GM11168 (cell line): ENCODE measurements around the gene DIP2C.
"Not testable (repeated sequence)": the region's sequence is repeated elsewhere in the genome, so short reads cannot be mapped to it uniquely, and the experiment has no call there.

Experiments
- in situ Hi-C: fragments of 300-500 bp; cut with MboI; formaldehyde crosslinking; loops from one replicate; pipeline ENCODE4 v1.12.0; 2022; ENCODE audit warnings: low sequenced_read_pairs; ENCODE audit not compliant: unreplicated experiment

Gene DIP2C

DNA sequence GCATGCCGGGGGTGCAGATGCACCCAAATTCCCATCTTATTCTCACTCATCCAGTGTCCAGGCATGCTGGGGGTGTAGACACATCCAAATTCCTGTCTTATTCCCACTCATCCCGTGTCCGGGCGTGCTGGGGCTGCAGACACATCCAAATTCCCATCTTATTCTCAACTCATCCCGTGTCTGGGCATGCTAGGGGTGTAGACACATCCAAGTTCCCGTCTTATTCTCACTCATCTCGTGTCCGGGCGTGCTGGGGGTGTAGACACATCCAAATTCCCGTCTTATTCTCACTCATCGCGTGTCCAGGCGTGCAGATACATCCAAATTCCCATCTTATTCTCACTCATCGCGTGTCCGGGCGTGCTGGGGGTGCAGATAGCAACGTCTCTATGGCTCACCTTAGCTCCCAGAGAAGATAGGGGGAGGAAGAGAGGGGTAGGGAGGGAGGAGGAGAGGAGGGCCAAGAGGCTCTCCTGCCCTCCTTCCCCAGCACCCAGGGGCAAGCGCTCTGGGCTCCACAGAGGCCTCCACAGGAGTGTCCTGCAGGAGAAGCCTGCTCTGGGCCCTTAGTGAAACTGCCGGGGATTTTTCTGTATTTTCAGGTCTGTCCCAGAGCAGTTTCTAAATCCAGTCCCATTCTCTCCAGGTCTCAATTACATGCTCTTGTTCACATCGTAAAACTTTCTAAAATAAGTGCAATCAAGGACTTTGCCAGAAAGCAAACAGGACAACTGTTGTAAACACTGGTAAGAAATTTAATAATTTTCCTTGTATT is 210.8 kb downstream of the DIP2C start:
- in situ Hi-C loops: no loop called here

DNA sequence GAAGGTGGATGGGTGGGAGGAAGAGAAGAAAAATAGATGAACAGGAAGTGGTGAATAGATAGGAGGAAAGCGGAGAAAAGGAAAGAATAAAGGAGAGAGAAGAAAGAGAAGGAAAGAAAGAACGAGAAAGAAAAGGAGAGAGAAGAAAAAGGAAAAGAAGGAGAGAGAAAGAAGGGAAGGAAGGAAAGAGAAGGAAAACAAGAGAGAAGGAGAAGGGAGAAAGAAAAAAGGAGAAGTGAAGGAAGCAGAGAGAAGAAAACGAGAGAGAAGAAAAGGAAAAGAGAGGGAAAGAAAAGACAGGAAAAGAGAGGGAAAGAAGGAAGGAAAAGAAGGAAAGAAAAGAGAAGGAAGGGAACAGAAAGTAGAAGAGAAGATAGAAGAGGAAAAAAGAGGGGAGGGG is 211.8 kb downstream of the DIP2C start:
- in situ Hi-C loops: no loop called here

DNA sequence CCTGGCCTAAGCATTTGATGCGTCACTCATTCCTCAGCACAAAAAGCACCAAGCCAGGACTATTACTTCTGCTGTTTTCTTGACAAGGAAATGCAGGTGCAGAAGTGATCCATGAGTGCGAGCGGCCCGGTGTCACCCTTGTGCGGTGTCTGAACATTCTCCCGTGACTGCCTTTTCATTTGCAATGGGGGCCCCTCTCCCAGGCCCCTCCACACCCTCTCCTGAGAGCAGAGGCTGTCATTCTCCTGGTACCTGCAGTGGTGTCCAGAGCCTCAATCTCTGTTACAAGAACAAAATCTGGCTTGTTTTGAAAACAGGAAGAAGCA is 213.1 kb downstream of the DIP2C start:
- in situ Hi-C loops: no loop called here

DNA sequence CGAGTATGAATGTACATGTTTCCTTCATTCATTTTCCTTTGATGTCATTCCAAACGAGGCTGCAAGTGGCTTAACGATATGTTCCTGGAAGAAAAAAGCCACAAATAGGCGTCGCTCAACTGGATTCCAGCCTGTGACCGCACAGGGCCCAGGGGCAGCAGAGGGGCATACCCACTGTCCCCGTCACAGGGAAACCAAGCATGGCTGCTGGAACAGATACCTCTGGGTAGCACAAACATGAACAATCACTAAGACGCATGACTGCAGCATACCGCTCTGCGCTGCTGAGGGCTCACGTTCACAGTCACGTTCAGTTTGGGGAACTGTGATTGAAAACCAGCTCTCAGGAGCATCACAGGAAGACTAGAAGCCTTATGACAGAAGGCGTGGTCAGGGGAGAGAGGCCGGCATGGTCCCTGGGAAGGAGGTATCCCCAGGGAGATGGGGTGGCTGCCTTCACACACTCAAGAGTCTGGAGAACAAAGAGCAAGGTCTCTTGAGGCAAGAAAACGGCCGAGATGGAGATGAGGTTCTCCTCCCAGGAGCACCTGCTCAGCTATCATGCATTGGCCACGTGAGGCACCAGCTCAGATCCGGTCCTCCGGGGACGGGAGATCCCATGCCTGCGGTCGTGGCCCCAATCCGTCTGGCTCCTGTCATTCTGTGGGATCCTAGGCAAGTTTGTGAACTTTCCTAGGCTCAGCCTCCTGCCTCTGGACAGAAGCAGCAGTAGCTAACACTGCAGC is 213.6 kb downstream of the DIP2C start:
- in situ Hi-C loops: no loop called here

DNA sequence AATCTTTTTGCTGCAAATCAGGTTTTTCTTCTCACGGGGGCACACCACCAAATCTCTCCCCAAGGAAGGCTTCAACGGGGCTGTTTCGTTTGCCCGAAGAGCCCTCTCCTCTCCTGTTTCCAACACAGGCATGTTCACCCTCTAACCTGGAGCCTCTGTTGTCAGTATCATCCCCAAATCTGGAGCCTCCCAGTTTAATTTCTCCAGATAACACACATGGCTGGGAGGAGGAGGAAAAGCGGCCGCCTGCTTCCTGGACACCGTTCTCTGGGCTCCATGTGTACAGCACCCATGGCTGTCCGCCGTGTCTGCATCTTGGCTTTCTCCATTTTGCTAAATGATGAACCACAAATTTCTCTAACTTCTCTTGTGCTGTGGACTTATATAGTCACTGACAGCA is 214.5 kb downstream of the DIP2C start:
- in situ Hi-C loops: no loop called here

DNA sequence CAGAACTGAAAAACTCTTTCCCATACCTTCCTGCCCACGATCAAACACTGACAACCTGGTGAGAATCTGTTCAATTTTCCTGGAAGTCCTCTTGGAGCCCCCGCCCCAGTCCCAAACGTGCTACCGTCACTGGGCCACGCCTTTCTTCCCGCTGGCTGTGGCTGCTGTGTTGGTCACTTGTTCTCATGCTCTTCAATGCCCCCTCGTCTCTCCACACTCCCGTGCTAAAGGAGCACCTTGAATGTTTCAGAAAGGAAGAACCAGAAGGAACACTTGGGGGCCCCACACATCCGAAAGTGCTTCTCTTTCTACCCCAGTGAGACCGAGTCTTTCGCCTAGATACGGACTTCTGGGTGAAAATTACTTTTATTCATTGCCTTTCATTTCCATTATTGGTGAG is 215.1 kb downstream of the DIP2C start:
- in situ Hi-C loops: no loop called here

DNA sequence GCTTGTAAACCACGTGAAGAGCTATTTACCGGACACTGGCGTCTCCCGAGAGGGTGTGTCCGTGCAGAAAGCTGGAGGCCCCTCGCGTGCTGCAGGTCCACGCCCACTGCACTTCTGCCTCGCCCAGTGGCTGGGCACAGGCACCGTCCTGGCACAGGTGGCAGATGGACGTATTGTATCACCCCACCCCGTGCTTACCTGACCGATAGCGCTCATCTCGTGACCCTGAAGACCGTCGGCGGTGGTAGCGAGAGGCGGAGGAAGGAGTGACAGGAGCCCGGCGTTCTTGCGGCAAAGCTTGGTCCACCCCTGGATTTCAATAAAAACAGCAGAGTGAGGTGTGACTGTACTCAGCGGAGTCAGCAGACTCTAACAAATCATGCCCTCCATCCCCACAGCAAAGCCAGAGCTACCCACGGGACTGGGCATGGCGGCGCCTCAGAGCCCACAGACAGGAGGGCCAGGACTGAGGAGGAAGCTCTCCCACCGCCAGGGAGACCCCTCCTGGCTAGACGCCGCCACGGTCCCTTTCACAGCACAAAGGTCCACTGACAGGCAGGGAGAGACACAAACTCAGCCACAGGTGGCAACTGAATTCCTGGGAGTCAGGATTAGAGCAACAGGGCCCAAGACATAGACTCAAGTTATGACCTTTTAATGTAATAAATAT is 217.1 kb downstream of the DIP2C start:
- in situ Hi-C loops: no loop called here

DNA sequence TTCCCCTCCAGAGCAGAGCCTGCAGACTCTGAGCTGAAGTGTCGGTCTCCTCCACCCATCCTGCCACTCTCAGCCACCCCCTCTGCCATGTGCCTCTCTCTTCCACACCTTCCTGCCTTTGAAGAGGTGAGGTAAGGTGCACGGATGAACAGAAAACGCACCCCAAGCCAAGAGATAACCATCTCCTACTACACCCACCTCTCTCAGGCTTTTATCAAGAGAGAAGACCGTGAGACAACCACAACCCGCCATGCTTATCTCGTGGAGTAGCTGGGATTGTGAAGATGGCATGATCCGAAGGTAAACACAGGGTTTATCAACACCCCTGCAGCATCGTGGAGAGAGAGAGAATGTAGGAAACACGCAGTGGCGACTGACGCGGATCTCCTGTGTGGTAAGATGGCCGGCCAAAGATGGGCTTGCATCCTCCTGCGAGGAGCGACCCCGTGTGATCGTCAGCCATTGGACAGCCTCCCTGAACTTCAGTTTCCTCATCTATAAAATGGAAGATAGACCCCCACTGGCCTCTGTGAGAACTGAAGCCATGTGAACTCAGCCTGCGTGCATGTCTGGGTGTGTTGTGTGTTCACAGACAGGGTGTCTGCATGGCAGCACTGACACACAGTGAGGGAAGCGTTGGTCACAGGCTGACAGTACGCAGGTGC is 219.0 kb downstream of the DIP2C start:
- in situ Hi-C loops: no loop called here

DNA sequence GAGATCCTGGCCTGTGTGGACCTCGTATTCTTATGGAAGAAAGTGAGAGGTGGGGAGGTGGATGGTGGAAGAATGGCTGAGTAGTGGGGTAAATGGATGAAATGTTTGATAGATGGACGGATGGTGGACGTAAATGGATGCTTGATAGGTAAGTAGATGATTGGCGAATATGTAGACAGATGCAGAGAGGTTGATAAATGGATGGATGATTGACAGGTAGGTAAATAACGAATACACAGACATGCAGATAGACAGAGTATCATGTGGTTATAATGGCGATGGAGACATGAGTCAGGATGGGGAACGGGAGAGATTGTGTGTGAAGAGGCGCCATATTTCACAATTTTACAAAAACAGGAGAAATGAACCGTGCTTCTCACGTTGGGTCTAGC is 219.5 kb downstream of the DIP2C start:
- in situ Hi-C loops: no loop called here

DNA sequence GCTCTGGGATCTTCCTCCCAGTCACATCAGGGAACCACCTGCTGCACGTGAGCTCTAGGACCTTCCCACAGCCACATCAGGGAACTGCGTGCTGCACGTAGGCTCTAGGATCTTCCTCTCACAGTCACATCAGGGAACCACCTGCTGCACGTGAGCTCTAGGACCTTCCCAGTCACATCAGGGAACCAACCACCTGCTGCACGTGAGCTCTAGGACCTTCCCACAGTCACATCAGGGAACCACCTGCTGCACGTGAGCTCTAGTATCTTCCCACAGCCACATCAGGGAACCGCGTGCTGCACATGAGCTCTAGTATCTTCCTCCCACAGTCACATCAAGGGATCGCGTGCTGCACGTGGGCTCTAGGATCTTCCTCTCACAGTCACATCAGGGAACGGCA is 229.7 kb downstream of the DIP2C start:
- in situ Hi-C loops: no loop called here

DNA sequence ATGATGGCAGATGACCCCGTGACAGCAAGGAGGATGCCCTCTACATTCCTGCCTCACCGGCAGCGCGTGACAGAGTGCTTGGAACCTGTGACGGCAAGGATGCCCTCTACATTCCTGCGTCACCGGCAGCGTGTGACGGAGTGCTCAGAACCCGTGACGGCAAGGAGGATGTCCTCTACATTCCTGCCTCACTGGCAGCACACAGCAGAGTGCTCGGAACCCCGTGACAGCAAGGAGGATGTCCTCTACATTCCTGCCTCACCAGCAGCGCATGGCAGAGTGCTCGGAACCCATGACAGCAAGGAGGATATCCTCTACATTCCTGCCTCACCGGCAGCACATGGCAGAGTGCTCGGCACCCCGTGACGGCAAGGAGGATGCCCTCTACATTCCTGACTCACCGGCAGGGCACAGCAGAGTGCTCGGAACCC is 231.0 kb downstream of the DIP2C start:
- in situ Hi-C loops: no loop called here

DNA sequence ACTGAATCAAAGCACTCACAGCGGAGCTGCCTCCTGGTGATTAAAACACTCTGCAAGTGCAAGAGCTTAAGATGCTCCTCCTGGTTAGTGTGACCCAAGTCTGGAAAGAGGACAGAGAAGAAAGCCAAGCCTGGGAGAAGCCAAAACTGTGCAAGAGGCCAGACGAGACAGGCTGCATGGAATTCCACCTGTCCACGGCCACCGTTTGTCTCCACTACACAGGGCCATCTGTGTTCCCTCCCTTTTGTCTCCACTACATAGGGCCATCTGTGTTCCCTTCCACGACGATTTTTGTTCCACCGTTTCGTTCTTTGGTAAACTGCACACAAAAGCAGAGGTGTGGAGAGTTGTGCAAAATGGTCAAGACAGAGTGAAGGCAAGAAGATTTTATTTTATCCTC is 233.0 kb downstream of the DIP2C start:
- in situ Hi-C loops: no loop called here

DNA sequence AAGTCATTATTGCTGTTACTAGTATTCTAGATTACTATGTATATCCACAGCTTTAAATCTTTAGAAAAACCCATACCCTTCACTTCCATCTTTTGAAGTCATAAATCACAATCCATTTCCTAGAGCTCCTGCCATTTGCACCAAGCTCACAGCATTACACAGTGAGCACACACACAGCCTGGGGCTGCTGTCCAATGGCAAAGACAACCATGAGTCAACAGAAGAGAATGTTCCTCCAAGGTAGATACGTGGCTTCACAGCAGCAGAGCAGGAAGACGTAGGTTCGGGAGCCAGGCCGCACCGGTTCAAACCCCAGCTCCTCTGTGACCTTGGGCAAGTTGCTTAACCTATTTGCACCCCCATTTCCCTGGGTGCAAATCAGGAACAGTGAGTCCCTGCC is 234.6 kb downstream of the DIP2C start:
- in situ Hi-C loops: no loop called here

DNA sequence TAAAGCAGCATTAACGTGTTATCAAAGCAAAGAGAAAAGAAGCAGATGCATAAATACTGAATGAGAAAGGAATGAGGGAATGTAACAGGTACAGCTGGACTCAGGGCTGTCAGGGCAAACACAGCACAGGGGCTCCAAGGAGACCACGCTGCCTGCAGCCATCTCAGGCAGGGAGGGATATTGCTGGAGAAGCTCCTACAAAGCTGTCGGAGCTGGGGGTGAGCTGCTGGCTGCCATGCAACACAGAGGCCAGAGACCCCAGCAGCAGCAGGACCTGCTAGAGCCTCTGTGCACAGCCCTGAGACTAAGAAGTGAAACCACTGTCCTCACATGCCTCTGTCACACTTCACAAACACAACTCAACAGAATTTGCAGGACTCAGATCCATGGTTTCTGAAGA is 235.8 kb downstream of the DIP2C start:
- in situ Hi-C loops: no loop called here

DNA sequence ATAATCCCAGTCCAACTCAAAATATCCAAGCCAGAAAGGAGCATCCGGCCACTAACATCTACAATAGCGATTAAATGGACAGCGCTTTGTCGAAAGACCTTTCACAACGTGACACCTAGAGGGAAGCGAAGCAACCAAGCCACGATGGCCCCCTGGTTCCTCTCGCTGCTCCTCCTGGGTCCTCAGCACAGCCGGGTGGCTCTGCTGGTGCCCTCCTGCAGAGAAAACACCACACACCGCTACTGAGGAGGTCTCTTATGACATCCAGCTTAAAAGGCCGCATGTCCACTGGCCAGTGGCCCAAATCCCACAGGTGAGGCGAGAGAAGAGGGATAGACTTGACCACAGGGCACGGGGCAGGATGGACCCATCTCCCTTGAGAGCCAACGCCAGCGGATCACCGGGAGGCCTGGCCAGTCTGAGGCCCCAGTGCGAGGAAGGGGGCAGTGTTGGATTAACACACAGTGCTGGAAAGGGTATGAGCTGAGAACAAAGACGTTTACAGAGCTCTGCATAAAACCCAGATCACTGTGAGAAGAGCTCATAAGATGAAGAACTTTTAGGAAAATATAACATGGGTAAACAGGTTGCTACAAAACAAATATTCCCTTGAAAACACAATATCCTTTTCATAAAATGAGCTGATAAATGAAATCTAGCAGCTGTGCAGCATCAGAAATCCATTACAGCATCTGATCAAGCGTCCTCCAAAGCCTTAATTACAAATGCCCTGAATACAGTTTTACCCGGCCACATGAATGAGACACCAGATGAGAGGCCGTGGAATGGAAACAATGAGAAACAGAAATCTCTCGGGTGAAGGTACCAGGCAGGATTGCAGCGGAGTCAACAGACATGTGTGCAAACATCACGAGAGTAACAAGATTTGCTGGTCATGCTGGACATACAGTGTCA is 236.7 kb downstream of the DIP2C start:
- in situ Hi-C loops: no loop called here

DNA sequence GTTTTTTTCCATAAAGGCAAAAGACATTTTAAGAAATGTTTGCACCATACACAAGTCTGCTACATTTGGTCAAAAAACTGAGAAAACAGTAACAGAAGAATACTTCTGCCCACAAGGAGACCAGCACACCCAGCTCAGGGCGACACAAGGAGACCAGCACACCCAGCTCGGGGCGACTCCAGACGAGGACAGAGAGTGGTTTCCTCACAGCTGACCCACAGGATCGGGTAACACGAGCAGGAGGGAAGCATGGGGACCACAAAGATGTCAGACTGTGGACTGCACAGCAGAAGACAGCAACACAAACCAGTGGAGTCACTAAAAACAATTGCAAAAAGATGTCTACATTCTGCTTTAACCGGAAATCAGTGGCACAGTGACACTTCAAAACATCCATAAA is 237.6 kb downstream of the DIP2C start:
- in situ Hi-C loops: no loop called here

DNA sequence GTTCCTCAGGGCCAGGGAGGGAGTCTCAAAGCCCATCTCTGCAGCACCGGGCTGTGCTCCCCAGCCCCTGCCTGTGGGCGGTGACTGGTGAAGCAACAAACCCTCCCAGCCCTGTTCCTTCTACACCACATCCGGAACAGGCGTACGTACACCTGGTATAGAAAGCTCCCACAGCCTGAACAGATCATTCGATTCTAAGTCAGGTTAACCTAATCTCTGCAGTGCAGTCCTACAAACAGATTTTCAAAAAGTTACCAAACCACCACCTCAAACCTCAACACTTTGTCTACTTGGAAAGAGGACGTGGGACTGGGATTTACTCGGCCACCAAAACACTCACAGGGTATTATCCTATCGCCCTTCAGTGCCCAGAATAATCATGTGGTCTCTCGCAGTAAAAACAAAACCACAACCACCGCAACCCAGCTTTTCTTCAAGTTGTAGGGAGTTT is 238.4 kb downstream of the DIP2C start:
- in situ Hi-C loops: no loop called here

DNA sequence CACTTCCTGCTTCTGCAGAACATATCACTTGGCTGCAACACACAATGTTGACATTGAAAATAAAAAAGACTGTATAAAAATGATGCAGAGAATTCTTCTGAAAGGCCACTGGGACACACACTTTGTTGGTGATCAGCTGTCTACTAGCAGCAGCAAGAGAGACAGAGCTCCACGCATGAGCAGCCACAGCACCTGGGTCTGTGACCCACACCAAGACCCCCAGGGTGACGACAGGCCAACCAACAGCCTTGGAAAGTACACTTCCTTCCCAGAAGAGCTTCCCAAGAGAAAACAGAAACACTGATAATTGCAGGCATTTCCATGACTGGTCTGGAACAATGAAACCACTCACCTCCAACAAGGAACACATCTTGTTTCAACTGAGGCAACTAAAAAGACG is 239.0 kb downstream of the DIP2C start:
- in situ Hi-C loops: no loop called here

DNA sequence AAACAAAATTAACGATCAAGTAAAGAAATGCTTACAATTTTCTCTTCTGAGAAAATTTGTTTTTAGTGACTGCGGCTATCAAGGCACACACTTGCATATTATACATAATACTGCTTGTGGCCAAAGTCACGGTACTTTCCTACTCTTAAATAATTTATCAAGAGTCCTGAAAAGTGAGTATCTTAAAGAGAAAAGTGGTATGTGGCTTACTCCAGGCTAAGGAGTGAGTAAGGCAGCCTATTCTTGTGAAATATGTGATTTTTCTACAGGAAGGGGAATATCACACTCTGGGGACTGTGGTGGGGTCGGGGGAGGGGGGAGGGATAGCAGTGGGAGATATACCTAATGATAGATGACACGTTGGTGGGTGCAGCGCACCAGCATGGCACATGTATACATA is 240.1 kb downstream of the DIP2C start:
- in situ Hi-C loops: not testable (repeated sequence)

DNA sequence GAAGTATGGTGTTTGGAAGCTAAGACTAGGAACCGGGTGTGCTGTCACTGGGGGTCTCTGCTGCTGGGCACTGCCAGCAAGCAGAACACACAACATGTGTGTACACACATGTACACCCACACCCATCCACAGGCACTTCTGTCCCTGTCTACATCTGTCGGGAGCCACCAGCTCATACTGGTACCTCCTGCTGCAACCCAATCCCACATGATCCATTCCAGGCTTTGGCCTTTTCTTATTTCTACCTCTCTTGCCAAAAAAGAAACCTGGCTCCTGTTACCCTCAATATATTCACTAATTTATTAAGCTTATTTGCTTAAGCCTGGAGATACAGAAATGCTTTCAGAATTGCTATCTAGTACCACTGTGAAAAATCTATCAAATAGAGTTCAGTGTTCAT is 246.0 kb downstream of the DIP2C start:
- in situ Hi-C loops: no loop called here
